GM21447 (cell line): ENCODE measurements around the gene NLGN2.

Experiments used
- ATAC-seq: cut with Tn5 transposase; IDR thresholded peaks from one replicate; pipeline ENCODE4 v1.9.1; 2021; ENCODE audit not compliant: unreplicated experiment

NLGN2 gene

GRCh38 chr17:7462474-7463371 lies 55.1 kb downstream of the NLGN2 start:
- ATAC-seq, result no peak

DNA sequence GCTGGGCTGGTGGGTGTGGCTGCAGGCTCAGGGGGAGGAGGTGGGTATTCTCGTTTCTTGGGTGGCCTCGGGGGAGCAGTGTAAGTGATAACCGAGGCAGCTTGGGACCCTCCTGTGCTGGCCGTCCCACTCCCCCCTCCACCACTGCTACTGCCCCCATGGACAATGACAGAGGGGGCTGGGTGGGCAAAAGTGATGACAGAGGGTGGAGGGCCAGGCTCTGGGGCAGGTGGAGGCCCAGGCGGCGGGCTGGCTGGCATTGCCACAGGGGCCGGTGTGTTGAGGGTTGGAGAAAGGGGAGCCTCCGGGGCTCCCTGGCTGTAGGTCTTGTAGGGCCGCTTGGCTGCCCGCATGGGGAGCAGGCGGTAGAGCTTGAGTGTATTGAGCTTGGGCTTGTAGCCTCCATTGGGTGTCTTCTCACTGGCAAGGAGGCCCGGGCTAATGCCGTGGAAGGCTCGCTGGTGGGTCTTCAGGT lies 55.8 kb downstream of the NLGN2 start:
- no peak for ATAC-seq

DNA sequence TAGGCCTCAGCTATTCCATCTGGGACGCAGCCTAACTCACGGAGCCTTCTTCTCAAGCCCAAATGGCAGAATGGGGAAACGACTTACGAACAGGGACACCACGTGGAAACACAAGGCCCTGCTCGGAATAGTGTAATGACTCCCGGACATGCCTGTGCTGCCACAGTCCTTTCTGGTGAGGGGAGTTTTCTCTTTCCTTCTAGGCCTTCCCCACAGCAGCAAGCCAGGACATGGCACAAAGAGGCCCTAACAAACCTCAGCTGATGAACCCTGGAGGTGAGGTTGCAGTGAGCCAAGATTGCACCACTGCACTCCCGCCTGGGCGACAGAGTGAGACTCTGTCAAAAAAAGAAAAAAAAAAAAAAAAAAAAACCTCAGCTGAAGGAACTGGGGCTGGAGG lies 56.4 kb downstream of the NLGN2 start:
- ATAC-seq, result no peak

- no peak for ATAC-seq
Measured at GRCh38 chr17:7465597-7466275, 58.1 kb downstream of the NLGN2 start.

DNA sequence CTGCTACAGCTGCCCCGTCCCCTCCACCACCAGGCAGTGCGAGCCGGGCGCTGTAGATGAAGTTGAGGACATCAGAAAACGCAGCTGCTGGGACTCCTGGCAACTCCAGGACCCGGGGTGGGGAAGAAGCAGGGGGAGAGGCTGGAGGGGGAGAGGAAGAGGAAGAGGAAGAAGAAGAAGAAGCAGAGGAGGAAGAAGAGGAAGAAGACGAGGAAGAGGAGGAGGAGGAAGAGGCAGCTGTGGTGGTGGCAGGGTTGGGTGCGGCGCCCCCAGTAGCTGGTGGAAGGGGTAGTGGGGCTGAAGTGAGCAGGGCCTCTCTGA lies 58.6 kb downstream of the NLGN2 start:
- ATAC-seq, result no peak

DNA sequence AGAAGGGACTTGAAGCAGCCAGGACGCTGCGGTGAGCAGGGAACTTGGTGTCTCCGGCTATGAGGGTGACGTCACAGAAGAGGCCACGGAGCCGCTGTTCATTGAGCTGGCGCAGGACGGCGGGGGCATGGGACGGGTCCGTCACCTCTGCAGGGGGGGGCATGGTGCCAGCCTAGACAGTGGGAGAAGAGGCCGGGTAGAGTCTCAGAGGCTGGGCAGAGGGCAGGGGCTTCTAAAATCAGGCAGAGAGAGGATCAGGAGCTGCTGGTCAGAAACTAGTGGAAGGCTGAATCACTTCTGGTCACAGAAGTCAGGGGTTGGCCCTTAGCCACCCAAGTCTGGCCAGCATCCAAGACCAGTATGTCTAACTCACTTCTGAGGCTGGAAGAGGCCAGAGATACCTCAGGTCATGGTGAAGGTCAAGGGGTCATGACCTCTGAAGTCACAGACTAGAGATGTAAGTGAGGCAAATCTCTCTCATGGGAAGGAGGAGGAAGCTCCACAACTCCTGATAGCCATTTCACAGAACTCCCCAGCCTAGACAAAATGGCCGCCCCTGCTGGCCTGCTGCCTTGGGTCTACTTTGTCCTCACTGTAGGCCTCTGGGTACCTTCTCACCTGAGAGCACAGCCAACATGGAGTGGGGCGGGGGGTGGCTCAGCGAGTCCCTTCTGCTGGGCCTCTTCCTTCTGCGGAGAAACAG lies 59.1 kb downstream of the NLGN2 start:
- ATAC-seq, result no peak

DNA sequence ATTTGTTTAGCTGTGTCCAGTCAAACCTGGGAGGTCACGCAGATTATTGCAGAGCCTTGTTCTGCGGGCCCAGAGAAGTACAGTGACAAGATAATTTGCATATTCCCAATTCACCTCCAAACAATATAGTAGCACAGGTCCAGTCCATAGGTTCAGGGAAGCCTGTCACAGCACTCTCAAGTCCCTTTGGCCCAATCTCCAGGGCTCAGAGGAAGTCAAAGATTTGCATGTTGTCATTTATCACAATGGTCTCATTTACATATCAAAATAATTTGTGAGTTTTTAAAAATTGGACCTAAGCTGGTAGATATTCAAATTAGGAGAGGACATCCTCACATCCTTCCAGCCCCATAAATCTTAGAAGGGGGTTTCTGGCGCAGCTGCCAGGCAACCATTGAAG lies 59.9 kb downstream of the NLGN2 start:
- no peak for ATAC-seq

- ATAC-seq, result no peak
Measured at GRCh38 chr17:7468290-7468689, 60.6 kb downstream of the NLGN2 start.

DNA sequence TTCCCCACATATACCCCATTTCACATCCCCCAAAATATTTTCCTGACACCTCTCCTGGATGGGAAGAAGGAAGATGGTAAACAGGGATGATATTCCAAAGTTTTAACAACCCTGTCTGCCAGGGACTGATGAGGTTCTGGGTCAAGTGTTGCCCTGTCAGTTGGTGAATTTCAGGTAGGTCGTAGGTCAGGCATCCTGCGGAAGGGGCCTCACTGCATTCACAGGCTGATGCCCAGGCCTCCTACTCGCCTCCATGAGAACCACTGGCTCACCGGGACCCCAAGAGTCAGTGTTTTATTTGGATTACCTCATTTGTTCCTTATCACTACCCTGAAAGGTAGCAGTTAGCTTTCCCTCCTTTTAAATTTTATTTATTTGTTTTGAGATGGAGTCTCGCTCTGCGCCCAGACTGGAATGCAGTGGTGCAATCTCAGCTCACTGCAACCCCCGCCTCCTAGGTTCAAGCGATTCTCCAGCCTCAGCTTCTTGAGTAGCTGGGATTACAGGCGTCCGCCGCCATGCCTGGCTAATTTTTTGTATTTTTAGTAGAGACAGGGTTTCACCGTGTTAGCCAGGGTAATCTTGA lies 61.3 kb downstream of the NLGN2 start:
- ATAC-seq, result no peak
